ENCODE data around the gene RNF114.
"Not testable (repeated sequence)": the region's sequence is repeated elsewhere in the genome, so short reads cannot be mapped to it uniquely, and the experiment has no call there.

The RNF114 gene

DNA sequence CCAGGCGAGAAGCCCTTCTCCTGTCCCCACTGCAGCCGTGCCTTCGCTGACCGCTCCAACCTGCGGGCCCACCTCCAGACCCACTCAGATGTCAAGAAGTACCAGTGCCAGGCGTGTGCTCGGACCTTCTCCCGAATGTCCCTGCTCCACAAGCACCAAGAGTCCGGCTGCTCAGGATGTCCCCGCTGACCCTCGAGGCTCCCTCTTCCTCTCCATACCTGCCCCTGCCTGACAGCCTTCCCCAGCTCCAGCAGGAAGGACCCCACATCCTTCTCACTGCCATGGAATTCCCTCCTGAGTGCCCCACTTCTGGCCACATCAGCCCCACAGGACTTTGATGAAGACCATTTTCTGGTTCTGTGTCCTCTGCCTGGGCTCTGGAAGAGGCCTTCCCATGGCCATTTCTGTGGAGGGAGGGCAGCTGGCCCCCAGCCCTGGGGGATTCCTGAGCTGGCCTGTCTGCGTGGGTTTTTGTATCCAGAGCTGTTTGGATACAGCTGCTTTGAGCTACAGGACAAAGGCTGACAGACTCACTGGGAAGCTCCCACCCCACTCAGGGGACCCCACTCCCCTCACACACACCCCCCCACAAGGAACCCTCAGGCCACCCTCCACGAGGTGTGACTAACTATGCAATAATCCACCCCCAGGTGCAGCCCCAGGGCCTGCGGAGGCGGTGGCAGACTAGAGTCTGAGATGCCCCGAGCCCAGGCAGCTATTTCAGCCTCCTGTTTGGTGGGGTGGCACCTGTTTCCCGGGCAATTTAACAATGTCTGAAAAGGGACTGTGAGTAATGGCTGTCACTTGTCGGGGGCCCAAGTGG lies 51.9 kb downstream of the RNF114 start:
- ATAC-seq (replicated peaks) (no peak), DNase-seq (no peak)
- H3K4me3 Mint-ChIP-seq = no peak overlapping the region
- H3K36me3 Mint-ChIP-seq = no peaks in the 10 kb centered on the region
- no peak overlapping the region for H3K27ac Mint-ChIP-seq
- H3K27me3 Mint-ChIP-seq = peaks cover 13 to 15% of the 10 kb centered on the region in 2 donors
- H3K4me1 Mint-ChIP-seq = peaks cover 6 to 12% of the 10 kb centered on the region in 2 donors
- H3K9me3 Mint-ChIP-seq = no peaks in the 10 kb centered on the region

DNA sequence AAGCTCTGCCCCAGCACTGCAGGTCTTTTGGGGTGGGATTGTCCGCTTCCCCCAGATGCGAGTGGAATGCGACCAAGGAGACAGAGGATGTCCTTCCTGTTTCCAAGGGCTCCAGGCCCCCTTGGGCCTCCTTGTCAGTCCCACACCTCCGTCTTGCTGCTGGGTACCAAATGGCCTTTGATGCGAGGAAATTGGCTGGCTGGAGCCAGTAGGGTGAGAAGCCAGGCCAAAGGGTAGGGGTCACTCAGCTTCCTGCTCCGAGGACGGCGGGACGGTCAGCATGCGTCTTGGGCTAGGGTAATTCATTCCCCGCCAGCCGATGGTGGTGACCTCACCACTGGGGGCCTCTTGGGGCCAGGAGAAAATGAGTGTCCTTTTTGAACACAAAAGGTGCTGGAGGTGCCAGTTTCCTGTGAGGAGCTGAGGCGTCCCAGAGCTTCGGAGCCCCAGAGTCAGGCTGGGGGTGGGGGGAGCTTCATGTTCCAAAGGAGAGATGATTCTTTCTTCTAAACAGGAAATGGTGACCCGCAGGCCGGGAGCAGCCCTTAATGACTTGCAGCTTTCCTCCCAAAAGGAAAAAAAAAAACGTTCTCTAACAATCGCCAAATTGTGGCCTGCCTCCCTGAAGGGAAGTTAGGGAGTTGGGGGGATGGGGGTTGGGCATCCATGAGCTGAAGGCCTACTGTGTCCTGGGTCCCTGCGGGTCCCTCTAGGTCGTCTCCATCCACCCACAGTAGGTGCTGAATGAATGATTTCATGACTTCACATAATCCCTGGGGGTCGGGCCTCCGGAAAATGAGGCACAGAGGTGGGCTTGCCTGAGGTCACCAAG lies 53.3 kb downstream of the RNF114 start:
- ATAC-seq (replicated peaks) (no peak), DNase-seq (no peak)
- peak overlapping the region; percentile 47 for H3K27ac Mint-ChIP-seq
- H3K27me3 Mint-ChIP-seq = peaks cover 9 to 12% of the 10 kb centered on the region in 2 donors
- peaks cover 5 to 14% of the 10 kb centered on the region in 2 donors for H3K4me1 Mint-ChIP-seq
- no peaks in the 10 kb centered on the region for H3K9me3 Mint-ChIP-seq
- no peak overlapping the region for H3K4me3 Mint-ChIP-seq
- no peaks in the 10 kb centered on the region for H3K36me3 Mint-ChIP-seq

DNA sequence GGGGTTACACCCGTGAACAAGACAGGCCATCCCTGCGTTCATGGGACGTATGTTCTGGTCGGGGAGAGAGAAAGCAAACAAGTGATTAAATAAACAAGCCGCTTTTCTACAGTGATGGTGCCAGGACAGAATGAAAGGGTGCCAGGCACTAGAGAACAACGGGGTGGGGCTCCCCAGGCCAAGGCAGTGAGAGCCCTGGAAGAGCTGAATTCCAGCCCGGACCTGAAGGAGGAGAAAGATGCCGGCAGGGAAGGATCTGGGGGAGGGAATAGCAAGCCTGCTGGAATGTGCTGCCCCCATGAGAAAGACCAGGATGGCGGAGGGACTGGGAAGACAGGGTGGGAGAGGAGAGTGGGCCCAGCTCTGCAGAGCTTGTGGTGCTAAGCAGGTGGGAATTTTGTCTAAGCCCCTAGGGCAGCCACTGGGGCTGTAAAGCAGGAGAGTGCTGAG lies 54.1 kb downstream of the RNF114 start:
- Mint-ChIP-seq H3K36me3 (no peaks in the 10 kb centered on the region), H3K9me3 (no peaks in the 10 kb centered on the region), H3K27ac (no peak overlapping the region), H3K4me1 (peaks cover 5 to 14% of the 10 kb centered on the region in 2 donors), H3K4me3 (no peak overlapping the region), H3K27me3 (peaks cover 9 to 12% of the 10 kb centered on the region in 2 donors)
- no peak for ATAC-seq (replicated peaks)
- DNase-seq = no peak

DNA sequence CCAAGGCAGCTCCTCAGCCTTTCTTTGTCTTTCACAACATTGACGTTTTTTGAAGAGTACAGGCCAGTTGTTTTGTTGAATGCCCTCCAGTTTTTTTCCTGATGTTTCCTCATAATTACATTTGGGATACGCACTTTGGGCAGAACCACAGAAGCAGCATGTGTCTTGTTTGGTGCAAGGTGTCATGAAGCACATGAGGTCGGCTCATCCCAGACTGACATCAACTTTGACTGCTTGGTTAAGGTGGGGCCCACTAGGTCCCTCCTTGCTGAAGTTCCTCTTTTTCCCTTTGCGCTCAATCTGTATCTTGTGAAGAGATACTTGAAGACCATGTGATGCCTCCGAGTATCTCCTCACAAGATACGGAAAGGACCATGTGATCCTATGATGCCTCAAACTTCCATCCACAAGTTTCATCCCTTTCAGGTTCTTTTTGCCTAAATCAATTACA lies 57.1 kb downstream of the RNF114 start:
- DNase-seq (no peak), ATAC-seq (replicated peaks) (peak; percentile 82 to 94)
- Mint-ChIP-seq H3K9me3 (no peaks in the 10 kb centered on the region), H3K27me3 (peaks cover 8 to 9% of the 10 kb centered on the region in 2 donors), H3K36me3 (no peaks in the 10 kb centered on the region), H3K4me1 (peaks cover 10 to 22% of the 10 kb centered on the region in 2 donors), H3K4me3 (no peak overlapping the region), H3K27ac (peak overlapping the region; percentile 51)

DNA sequence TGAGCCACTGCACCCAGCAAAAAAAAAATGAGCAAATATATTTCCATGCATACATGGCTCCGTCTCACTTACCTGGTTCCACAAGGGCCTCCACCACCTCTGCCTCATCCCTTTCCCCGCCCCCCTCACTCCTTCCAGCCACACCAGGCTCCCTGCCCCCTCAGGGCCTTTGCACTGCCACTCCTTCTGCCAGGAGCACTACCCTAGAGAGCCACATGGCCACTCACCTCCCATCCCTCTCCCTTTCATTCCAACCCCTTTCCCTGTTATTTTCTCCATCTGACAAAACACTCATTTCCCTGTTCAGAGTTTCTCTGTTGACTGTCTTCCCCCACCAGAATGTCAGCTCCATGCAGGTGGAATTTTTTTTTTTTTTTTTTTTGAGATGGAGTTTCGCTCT lies 59.4 kb downstream of the RNF114 start:
- no peaks in the 10 kb centered on the region for H3K36me3 Mint-ChIP-seq
- H3K27me3 Mint-ChIP-seq = no peaks in the 10 kb centered on the region
- H3K9me3 Mint-ChIP-seq = no peaks in the 10 kb centered on the region
- ATAC-seq (replicated peaks) = no peak
- H3K4me1 Mint-ChIP-seq = peaks cover 19 to 37% of the 10 kb centered on the region in 2 donors
- no peak overlapping the region for H3K4me3 Mint-ChIP-seq
- DNase-seq = no peak
- H3K27ac Mint-ChIP-seq = no peak overlapping the region

DNA sequence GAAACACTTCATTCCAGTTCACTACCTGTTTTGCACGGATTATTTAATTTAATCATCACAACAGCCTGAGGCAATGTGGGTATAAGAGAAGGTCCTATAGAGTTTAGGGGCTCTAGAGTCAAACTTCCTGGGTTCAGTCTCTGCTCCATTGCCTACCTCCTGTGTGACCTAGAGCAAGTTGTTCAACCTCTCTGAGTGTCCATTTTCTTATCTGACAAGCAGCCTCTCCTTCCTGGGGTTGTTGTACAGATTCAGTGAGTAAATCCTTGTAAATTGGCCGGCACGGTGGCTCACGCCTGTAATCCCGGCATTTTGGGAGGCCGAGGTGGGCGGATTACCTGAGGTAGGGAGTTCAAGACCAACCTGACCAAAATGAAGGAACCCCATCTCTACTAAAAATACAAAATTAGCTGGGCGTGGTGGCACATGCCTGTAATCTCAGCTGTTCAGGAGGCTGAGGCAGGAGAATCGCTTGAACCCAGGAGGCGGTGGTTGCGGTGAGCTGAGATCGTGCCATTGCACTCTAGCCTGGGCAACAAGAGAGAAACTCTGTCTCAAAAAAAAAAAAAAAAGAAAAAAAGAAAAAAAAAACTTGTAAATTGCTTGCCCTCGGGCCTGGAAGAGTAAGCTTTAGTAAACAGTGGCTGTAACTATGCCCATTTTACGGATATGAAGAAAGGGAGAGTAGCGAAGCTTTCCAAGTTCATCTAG lies 62.4 kb downstream of the RNF114 start:
- ATAC-seq (replicated peaks); H3K4me3 Mint-ChIP-seq; H3K9me3 Mint-ChIP-seq; DNase-seq; H3K36me3 Mint-ChIP-seq; H3K27ac Mint-ChIP-seq; H3K27me3 Mint-ChIP-seq: not testable (repeated sequence)
- H3K4me1 Mint-ChIP-seq = peaks cover 21 to 49% of the 10 kb centered on the region in 2 donors

DNA sequence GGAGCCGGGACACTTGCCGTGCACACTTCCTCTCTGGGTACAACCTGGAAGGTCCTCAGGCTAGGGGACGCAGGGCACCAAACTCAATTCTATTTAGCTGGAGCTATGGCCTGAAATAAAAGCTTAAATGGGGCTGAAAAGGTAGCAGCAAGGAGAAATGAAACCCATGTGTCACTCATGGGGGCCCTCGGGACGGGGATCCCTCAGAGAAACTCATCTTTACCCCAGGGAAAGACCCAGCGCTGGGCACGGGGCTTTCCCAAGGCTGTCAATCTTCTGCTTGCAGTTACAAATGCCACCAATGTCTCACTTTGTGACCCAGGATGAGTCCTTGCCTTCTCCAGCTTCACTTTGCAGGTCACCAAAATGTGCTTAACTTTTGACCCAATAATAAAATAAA lies 63.1 kb downstream of the RNF114 start:
- peaks cover 21 to 44% of the 10 kb centered on the region in 2 donors for H3K4me1 Mint-ChIP-seq
- no peaks in the 10 kb centered on the region for H3K9me3 Mint-ChIP-seq
- peak overlapping the region; percentile 6 to 16 for H3K4me3 Mint-ChIP-seq
- H3K27ac Mint-ChIP-seq = peak overlapping the region; percentile 25
- DNase-seq = peak; percentile 84
- H3K27me3 Mint-ChIP-seq = peaks cover 0 to 5% of the 10 kb centered on the region in 2 donors
- no peaks in the 10 kb centered on the region for H3K36me3 Mint-ChIP-seq
- peak; percentile 99 for ATAC-seq (replicated peaks)

DNA sequence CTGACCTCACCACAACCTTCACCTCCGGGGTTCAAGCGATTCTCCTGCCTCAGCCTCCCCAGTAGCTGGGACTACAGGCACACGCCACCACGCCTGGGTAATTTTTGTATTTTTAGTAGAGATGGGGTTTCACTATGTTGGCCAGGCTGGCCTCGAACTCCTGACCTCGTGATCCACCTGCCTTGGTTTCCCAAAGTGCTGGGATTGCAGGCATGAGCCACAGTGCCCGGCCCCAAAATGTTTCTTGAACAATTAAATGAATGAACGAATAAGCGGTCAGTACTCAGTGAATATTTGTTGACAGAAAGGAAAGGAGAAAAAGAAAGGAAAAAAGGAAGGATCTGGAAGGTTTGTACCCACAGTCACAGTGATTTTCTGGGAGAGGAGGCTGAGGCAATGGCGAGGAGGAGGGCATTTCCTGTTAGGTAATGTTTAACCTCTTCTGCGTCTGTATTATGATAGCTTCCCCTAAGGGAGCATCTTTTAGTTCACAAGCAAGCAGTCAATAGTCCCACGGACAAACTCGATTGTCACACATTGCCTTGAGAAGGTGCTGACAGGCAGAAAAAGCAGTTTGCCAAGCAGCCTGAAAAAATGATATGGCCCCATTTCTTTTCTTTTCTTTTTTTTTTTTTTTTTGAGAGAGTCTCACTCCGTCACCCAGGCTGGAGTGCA lies 64.5 kb downstream of the RNF114 start:
- ATAC-seq (replicated peaks); H3K9me3 Mint-ChIP-seq; H3K27ac Mint-ChIP-seq; H3K36me3 Mint-ChIP-seq; DNase-seq; H3K4me3 Mint-ChIP-seq; H3K27me3 Mint-ChIP-seq: not testable (repeated sequence)
- peaks cover 31 to 57% of the 10 kb centered on the region in 2 donors for H3K4me1 Mint-ChIP-seq

DNA sequence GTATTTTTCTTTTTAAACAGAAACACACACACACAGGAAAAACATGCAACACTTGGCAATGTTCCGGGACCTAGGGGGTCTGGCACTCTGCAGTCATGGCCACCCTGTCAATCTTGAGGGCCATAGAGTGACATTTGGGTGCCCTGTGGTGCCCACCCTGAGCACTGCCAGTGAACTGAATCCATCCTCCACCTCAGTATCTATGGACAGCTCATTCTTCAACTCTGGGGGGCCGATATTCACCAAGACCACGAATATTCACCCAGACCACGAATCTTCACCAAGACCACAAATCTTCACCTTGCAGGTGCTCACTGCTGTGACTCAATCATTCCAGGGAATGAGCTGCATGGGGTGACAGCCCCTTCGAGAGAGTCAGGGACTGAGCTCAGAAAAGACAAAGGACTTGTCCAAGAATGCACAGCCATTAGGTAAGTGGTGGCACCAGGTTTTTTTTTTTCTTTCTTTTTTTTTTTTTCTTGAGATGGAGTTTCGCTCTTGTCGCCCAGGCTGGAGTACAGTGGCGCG lies 65.7 kb downstream of the RNF114 start:
- peaks cover 33 to 61% of the 10 kb centered on the region in 2 donors for H3K4me1 Mint-ChIP-seq
- DNase-seq (no peak), ATAC-seq (replicated peaks) (no peak)
- H3K4me3 Mint-ChIP-seq = no peak overlapping the region
- H3K27me3 Mint-ChIP-seq = peaks cover 5 to 8% of the 10 kb centered on the region in 2 donors
- H3K27ac Mint-ChIP-seq = no peak overlapping the region
- no peaks in the 10 kb centered on the region for H3K9me3 Mint-ChIP-seq
- no peaks in the 10 kb centered on the region for H3K36me3 Mint-ChIP-seq

DNA sequence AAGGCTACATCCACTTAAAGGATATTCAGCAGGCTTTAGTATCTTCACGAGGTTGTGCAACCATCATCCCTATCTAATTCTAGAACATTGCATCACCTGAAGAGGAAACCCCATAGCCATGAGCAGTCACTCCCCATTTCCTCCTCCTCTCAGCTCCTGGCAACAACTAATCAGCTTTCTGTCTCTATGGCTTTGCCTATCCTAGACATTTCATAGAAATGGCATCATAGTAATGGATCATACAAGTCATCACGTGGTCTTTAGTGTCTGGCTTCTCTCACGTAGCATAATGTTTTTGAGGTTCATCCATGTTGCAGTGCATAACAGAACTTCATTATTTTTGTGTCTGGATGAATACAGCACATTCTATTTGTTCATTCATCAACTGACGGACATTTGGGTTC lies 67.1 kb downstream of the RNF114 start:
- Mint-ChIP-seq H3K27ac (no peak overlapping the region), H3K9me3 (no peaks in the 10 kb centered on the region), H3K27me3 (peaks cover 8 to 13% of the 10 kb centered on the region in 2 donors), H3K36me3 (no peaks in the 10 kb centered on the region), H3K4me1 (peaks cover 28 to 54% of the 10 kb centered on the region in 2 donors), H3K4me3 (no peak overlapping the region)
- DNase-seq = no peak
- ATAC-seq (replicated peaks) = no peak

Measured in stimulated activated naive B cell treated with anti-CD40 and anti-IgM and Interleukin-4, amounts not matched to agents 10 μg/mL and 1 μg/mL and 100 μg/mL, for 72 hours (primary cell).